T follicular helper cell (primary cell): ENCODE data around the gene RXRA.
"Not testable (repeated sequence)": the region's sequence is repeated elsewhere in the genome, so short reads cannot be mapped to it uniquely, and the experiment has no call there.

Experiments
- DNase-seq: peaks from one replicate; pipeline ENCODE4 v3.0.0-alpha.2; 2020; ENCODE audit warnings: low read depth

Gene RXRA

DNA sequence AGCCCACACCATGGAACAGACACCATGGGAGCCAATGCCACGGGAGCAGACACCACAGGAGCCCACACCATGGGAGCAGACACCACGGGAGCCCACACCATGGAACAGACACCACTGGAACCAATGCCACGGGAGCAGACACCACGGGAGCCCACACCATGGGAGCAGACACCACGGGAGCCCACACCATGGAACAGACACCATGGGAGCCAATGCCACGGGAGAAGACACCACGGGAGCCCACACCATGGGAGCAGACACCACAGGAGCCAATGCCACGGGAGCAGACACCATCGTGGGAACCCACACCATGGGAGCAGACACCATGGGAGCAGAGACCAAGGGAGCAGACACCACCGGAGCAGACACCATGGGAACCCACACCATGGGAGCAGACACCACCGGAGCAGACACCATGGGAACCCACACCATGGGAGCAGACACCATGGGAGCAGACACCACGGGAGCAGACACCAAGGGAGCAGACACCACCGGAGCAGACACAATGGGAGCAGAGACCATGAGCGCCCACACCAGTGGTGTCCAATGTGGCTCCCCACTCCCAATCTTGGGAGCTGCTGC is 17.5 kb upstream of the RXRA start:
- DNase-seq = not testable (repeated sequence)

DNA sequence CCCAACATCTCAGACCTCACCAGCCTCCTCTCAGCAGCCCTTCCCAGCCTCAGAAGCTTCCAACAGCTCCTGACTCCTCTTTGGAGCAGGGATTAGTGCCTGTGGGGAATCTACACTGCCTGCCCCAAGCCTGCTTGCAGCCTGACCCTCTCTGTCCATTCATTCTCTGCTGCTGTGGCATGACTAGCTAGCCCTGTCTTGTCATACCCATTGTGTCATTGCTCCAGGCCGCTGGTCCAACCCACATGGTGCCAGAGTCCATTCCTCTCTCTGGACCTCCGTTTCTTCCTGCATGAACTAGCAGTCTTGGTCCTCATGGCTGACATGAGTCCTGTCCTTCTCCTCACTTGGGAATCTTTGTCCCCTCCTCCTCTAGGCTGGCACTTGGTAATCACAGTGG is 12.8 kb upstream of the RXRA start:
- DNase-seq = no peak

DNA sequence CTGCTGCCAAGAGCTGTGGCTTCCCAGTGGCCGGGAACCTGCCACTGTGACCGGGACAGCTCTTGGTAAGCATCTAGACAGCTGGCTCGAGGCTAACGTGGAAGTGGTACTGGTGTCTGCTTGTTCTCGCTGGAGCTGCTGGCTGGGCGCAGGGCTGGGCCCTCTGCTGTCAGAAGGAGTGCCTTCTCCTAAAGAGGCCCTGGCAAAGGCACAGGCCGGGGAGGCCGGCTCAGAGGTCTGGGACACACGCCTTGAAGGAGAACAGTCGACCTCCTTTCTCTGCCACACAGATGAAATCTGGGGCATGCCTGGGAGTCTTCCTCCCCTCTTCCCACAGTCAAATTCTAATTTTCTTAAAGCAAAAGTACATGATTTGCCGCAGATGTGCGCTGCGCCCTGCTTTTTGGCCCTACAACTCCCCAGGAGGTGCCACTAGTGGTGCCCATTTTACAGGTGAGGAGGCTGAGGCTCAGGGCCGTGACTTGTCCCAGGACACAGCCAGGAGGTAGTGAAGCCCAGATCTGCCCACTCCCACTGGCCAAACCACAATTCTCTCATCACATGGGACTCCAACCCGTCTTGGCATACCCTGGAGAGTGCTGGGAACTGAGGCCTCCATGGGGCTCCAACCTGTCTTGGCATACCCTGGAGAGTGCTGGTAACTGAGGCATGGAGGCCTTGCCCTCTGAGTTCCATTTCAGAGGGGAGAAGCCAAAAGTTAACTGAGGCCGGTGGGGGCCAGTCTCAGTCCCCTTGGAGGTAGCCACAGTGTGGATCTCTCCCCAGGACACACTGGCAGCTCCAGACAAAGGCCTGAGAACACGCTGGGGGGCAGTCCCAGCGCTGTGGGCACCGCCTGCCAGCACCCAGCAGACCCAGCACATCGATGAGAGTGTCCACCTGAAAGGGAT is 12.0 kb upstream of the RXRA start:
- DNase-seq = no peak

DNA sequence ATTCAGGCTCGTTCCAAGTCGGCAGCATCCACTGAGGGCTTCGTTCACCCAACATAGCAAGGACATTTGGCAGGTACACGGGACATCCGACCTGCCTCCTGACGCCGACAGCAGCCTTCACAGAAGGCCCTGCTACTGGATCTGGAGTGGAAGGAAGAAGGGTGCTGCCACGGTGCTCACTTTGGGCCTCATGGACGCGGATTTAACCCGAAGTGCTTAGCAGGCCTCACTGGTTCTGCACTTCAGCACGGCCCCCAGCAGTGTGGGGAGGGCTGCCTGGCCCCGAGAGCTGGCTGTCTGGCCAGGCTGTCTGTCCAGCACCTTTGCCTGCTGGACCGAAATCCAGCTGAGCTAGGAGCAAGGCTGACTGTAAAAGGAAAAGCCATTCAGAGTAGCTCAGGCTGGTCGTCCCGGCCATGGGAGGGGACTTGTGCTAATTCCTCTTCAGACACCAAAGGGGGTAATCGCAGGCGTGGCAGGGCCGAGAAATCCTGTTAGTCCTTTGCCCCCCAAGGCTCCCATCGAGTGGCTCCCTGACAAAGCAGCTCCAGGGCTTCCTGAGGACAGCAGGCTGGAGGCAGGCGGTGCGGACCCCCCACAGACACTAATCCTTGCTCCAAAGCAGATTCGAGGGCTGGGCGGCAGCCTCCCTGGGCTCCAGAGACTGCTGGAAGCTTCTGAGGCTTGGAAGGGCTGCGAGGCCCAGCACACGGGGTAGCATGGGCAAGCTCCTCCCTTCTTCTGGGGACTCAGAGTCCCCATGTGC is 11.1 kb upstream of the RXRA start:
- DNase-seq = no peak

DNA sequence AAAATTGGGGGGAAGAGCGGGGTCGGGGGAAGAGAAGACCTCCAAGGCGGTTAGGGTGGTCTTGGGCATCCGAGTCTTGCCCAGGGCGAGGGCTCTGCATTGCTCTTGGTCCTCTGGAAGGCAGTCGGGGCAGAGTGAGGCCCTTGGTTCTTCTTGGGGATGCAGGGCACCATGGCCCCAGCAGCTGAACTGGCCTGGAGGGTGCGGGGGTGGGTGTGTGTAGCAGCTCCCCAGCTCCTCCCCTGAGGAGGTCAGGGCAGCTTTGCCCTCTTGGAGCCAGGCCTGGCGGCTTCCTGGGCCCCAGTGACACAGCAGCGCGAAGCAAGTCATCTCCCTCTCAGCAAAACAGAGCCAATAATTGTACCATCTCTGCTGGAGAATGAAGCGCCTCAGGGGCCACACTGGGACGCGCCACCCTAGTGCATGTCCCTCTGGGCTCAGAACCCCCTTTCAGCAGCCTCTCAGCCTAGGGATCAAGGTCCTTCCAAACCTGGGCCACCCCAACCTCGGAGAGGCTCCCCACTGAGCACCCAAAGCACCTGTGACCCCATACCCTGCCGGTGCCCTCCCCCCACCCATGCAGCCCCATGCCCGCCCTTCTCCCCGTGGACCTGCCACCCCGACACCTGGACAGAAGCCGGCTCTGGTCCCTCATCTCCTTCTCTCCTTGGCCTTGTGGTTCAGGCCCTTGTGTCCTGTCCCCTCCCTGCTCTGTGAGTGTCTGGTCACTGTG is 10.4 kb upstream of the RXRA start:
- no peak for DNase-seq

DNA sequence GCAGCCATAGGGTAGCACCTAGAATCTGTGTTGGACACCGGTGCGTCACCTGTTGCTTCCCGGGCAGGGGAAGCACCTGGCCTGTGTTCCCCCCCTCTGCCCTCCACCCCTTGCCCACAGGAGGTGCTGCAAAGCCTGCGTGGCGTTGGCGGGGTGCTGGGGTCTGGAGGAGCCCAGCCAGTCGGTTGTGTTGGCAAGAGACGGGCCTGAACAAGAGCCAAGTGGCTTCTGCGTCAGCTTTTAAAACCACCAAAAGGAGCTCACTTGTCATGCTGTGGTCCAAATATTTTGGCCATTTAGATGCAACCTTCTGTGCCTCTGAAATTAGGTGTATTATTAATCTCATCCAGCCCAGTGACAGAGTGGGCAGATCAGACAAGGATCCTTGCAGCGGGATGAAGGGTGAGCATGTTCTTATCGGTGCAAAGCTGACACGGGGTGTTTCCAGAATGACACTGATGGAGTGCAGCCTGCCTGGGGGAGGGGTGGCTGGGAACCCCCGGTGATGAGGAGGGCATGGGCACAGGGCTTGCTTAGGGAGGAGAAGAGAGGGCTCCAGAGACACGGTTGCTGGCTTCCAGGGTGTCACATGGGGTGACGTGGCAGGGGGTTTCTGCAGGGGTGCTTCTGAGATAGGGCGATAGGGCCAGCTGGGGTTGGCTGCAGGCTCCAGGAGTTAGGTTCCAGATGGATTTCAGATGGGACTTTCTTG is 9.7 kb upstream of the RXRA start:
- no peak for DNase-seq

DNA sequence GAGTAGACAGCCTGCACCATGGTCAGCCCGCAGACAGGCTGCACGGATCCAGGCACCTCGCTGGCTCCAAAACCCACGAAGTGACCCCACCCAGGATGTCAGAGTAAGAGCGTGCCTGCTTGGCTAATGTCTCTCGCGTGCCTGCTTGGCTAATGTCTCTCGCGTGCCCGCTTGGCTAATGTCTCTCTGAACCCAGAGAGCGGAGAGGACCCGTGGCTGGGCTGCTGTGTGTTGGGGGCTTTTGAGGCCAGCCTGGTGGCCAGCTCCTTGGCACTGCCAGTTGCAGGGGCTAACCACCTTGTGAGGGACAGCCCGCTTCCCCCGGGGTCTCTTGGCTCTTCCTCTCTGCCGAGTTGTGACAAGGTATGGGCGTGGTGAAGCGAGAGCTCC is 8.9 kb upstream of the RXRA start:
- no peak for DNase-seq

DNA sequence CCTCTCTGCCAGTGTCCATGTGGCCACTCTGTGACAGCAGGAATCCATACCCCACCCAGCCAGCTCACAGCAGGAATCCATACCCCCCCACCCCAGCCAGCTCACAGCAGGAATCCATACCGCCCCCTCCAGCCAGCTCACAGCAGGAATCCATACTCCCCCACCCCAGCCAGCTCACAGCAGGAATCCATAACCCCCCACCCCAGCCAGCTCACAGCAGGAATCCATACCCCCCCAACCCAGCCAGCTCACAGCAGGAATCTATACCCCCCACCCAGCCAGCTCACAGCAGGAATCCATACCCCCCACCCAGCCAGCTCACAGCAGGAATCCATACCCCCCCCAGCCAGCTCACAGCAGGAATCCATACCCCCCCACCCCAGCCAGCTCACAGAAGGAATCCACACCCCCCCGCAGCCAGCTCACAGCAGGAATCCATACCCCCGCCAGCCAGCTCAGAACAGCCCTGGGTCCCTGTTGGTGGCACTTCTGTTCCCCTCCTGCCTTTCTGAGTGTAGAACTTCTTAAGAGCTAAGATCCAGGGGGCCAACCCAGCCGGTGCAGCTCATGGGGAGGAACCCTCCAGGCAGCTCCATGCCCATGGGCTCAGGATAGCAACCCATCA is 8.4 kb upstream of the RXRA start:
- DNase-seq = no peak

DNA sequence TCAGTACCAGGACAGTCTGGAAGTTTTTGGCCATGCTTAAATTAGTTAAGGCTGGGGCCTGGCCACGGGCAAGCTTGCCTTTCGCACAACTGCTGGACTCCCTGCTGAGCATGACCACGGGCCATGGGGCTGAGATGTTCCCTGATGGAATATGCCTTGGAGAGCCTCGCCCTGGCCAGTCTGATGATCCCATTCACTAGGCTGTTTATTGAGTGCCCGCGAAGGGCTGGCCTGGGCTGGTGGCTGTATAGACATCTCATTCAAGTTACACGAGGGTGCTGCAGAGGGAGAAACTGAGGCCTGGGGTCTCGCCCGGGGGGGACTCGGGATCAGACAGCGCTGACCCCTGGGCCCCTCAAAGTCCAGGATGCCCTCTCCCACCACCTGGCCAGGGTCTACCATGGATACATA is 7.8 kb upstream of the RXRA start:
- no peak for DNase-seq

DNA sequence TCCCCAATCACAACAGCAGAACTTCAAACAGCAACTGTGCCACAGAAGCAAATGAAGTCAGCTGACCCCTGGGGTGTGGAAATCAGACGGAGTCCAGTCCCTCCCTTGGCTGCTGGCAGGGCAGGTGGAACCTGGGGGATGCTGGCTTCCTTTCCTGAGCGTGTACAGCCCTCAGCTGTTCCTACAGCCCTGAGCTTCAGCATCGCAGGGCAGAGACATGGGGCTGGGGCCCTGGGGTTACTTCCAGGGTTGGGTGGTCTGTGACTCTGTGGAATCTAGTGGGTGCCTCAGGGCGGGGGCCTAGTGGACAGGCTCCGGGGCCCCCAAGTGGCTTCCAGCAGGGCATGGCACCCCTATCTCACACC is 7.3 kb upstream of the RXRA start:
- no peak for DNase-seq

DNA sequence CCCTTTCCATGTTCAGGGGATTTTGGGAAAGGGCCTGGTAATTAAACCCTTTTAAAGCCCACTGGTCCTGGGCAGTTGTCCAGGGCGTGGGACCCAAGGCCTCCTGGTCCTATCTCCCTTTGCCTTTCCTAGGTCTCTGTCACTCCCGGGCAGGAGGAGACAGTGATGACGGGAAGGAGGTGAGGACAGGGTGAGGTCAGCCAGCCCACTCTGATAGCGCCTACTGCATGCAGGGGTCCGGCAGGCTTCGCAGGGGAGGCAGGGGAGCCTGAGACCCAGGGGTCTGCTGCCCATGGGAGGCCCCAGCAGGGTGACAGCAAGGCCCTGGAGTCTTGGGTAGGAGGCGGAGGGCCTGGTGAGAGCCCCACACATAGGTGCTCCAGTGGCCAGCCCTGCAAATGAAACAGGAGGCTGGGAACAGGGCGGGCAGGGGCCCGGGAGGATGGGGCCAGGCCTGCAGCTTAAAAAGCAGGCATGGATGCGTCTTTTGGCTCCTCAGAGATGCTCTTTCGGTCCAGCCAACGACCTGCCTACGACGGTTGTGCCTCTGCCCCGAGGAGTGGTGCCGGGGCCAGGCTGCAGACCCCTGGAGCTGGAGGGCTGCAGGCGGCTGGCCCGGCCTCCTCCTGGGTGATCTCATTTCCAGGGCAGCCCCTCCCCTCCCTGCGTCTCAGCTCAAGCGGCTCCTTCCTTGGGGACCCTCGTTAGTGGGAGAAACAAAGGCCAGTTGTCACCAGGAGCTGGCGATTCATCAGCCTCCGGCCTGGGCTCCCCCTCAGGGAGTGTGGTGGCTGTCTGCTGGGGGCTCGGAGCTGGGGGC is 6.7 kb upstream of the RXRA start:
- no peak for DNase-seq

DNA sequence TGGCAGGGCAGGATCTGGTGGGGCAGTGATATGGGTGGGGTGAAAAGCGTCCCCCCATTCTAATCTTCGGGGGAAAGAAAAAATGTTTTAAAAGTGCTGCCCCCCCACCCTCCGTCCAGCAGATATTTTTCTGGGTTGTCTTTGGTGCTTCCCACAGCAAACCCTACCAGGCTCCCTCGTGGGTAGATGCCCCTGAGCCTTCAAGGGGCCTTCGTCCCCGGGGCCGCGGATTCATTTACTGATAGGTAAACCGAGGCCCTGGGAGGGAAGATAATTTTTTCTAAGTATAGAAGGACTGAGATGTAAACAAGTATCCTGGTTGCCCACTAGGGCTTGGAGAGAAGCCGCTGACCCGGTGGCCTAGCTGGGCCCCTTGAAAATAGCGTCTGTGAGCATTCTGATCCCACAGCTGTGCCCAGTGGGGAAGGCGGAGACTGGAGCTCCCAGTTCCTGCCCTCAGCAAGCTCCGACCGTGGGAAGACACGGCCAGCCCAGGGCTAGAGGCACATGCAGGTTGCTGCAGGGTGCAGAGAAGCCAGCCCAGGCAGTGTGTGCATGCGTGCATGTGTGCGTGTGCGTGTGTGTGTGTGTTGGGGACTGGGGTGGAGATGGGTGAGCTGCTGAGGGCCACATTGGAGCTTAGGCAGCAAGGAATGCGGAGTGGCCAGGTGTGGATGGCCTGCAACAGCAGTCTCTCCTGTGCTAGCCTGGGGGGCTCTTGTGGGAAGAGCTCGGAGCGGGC is 6.0 kb upstream of the RXRA start:
- no peak for DNase-seq

DNA sequence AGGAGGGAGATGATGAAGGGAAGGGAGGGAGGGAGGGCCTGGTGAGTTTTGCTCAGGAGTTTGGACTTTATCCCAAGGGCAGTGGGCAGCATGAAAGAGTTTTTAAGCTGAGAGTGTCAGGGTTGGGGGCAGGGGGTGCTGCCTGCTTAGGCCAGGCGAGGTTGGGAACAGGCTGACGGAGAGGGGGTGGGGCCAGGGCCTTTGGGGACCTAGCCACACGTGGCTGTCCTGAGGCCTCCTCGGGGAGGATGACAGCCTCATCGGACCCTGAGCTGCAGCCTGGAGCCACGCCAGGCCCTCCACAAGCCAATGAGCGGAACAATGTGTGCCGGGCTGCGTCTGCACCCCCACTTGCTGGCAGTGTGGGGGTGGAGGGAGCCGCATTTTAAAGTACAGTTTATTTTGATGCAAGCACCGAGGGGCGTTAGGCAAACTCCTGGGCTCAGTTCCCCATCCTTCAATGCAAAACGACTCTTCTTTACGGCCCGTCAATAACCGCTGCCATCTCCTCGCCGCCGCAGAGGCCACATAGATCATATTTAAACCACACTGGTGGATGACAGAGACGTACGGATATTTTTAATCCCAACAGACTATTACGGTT is 5.3 kb upstream of the RXRA start:
- no peak for DNase-seq

DNA sequence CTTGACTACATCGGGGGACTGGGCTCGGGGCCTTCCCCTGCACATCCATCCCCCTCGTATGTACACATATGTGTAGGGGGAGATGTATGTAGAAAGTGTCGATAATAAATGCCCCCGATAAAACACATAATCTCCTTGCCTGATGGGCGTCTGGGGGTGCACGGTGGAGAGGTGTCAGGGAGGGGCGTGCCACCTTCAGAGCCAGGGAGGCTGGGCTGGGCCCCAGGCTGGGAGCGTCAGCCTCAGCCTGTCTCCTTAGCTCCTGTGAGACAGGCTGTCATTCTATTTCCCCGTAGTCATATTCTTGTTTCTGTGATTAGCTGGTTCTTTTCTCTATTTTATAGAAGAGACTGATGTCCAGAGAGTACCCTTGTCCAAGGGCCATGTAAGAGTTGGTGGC is 4.7 kb upstream of the RXRA start:
- DNase-seq = no peak

DNA sequence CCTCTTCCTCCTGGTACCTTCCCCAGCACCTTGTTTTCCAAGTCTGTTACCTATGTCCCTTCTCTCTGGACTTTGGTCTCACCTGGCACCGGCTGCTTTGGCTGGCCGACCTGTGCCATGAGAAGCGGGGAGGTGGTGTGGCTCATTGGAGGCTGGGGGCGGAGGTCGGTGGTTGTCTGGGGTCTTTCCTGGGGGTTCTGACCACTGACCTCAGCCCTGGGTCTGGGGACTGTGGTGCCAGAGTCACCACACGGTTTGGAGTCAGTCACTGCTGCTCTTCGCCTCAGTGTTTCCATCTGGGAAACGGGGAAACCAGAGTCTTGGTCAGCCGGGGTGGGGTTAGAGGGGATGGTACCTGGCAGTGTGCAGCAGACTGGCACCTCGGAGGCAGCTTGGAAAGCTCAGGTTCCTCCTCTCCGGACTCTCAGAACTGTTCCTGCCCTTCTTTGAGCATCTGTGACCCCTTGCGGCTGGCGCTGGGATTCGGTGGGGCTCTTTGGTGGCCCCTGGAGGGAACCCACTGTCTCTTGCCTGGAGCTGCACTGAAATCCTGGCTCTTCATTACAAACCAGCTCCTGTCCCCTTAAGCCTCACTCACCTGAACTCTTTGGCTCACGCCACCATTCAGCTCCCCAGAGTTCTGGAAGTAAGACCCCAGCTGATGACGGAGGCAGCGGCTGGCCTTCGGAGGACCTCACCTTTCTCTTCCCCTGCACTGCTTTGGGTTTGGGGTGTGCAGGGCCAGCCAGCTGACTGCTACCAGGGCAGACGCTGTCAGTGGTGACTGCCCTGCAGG is 4.1 kb upstream of the RXRA start:
- no peak for DNase-seq

DNA sequence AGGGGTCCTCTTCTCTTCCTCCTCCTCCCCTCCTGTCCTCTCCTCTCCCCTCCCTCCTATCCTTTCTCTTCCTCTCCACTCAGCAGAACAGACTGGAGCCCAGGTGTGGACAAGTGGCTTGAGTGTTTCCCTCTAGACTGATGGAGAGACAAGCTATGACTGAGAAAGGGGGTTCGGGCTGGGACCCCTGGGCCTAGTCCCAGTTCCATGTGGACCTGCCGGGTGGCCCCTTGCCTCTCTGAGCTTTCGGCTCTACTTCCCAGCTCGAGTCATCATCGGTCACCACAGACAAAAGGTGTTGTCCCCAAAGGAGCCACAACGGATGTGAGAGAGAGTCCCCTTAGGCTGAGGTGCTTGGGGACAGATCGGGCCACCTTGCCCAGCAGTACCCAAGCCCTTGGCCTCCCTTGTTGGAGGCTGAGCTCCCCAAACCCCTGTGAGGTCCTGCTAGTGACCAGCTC is 3.4 kb upstream of the RXRA start:
- DNase-seq = no peak

DNA sequence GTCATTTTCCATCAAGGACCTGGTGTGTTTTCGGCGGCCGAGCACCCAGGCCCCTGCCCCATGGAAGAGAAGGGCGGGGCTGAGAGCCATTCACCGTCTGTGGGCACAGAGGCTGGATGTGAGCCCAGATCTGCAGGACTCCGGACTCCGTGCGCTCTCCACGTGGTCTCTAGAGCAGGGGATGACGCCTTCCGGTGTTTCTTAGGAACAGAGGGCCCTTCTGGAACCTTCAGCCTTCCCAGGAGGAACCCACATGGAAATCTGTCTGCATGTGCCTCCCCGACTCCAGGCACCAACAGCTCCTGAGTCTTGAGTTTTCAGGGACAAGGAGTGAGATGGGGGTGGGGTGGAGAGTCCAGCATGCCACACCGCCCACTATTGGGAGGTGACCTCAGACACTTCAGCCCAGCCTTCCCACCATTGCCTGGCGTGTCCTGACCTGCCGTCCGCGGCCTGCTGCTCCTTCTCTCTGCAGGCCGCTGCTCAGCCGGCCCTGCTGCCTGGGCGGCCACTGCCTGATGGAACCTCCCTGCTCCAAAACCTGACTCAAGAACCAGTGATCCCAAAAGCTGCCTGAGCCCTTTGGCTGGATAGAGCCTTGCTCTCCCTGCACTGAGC is 2.4 kb upstream of the RXRA start:
- no peak for DNase-seq
